GM18526 (cell line): Measurements from ENCODE around the gene VSIG4.

Source experiments
- POLR2A ChIP-seq: IDR thresholded peaks from 3 replicates; pipeline ENCODE4 v1.6.1; 2011; ENCODE audit not compliant: insufficient read length; ENCODE audit errors: extremely low read depth

The VSIG4 gene

DNA sequence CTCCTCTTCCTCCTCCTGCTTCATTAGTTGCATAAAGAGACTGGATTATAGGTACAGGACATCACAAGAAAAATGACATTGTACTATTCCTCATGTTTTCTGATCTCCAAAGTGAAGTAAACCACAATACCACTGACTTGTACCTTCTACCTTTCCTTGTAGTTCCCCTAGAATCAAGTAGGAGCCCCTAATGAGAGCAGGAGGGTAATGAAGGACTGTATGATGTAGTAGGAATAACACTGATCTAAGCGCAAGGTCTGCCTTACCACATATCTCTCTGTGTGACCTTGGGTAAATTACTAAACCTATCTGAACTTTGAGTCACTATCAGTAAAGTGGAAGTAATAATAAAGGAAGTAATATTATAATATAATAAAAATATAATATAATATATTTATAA, 3.6 kb downstream of the VSIG4 start:
- TF ChIP-seq POLR2A: no peak

DNA sequence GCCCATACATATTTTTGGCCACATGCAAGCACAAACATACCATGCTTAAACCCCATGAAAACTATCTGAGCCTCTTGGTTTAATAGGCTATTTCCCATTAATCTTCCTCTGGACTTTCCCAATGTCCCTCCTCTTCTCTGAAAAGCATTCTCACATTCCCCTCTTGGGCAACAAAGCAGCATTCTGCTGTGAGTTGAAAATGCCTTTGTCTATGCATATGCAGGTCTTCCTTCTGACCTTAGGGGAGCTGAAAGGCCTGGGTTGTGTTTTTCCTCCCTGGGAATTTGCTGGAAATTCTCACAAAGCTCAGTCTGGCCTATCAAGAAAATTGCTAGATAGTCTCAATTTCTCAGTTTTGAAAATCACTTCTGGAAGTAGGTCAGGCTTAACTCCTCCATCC, 4.2 kb downstream of the VSIG4 start:
- no peak for TF ChIP-seq POLR2A

DNA sequence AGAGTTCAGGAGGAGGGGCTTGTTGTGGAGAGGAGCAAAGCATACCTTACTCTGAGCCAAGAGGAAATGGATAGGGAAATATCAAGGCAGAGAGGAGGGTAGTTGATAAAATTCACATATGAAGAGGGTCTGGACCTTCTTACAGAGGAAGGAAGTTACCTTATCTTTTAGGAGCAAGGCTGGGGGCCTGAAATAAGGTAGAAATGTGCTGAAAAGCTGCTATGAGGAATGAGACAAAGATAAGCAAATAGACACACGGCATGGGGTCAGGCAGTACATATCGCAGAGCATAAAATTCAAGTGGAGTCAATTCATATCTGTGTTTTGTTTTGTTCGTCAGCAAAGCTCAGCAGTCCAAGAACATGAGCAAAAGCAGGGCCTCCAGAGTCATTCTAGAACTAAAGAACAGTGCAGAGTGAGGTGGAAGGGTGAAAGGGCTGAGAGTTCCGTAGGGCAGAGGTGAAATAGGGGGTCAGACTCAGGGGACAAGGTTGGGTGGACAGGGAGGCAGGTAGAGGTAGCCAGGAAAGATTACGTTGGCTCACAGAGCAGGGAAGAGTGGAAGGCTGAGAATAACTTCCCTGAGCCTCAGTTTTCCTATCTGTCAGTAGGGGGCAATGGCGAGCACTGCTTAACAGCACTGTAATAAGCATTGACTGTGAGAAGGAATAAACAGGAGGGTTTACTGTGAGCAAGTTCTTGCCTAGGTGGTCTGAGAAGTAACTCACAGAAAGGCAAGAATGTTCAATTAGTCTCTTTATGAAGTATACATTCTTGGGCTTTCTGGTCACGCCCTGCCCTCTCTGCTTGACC, 9.2 kb downstream of the VSIG4 start:
- no peak for TF ChIP-seq POLR2A

GRCh38 chrX:66028936-66029335, 10.9 kb downstream of the VSIG4 start:
- no peak for TF ChIP-seq POLR2A

DNA sequence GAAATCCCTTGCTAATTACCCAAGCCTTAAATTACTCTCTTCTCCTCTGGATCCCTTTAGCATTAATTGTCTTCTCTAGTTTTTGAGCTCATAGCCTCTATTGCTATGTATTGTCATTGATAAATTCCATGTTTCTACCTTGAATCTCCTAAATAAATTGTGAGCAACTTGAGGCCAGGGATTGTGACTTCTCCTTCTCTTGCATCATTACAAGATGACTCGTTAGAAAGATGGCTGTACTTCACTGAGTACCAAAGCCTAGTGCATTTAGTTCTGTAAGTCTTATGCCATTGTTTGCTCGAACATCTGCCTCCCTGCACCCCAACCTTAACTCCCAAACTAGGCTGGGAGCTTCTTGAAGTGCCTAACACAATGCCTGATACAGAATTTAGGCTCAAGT, 15.3 kb downstream of the VSIG4 start:
- no peak for TF ChIP-seq POLR2A

DNA sequence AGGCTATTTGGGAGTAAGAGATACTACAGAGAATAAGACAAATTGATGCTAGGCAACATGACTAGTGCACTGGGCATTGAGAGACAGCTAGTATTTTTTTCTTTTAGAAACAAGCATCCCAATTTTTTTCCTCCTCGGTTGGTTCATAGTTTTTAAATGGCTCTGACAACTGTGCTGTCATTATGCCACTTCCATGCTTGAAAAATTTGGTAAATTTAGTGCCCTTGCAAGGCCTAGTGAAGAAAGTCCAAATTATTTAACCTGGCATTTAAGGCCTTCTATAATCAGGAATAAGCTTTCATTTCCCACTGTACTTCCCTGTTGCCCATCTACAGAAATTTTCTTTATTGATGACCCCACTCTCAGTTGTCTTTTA, 15.8 kb downstream of the VSIG4 start:
- TF ChIP-seq POLR2A: no peak

- TF ChIP-seq POLR2A: no peak
Measured at GRCh38 chrX:66023385-66024091, 16.3 kb downstream of the VSIG4 start.

DNA sequence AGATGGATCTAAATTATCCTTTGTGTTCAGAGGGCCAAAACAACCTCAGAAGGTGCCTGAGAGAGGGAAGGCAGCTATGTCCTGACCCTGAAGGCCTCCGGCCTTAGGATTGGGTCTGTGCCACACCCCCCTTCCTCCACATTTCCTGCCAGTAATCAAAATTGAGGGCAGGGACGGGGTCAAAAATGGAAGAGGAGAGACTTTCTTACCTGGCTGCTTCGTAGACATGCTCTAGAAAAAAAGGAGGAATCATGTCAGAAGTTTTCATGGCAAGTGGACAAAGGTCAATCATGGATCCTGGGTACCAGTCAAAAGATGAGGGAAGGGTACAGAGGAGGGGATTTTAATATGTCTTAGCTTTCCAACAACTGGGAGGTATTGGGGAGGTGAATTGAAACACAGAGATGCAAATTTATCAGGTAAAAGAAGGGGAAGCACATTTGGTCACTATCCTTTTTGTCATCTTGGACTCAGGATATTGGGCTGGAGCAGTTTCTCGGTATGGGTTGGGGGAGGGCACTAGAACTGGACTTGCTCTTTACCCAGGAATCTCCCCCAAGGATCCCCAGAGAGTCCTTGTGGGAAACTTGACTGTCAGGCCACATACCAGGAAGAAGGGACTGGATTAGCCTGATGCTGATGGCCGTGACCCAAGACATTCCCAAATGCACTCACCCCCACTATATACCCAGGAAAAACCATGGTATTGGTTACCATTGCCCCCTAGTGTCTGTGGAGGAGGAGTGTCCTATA, 17.1 kb downstream of the VSIG4 start:
- no peak for TF ChIP-seq POLR2A

GRCh38 chrX:66021765-66022631, 17.9 kb downstream of the VSIG4 start:
- TF ChIP-seq POLR2A: no peak

- TF ChIP-seq POLR2A: no peak
Measured at GRCh38 chrX:66021401-66021764, 18.5 kb downstream of the VSIG4 start.

DNA sequence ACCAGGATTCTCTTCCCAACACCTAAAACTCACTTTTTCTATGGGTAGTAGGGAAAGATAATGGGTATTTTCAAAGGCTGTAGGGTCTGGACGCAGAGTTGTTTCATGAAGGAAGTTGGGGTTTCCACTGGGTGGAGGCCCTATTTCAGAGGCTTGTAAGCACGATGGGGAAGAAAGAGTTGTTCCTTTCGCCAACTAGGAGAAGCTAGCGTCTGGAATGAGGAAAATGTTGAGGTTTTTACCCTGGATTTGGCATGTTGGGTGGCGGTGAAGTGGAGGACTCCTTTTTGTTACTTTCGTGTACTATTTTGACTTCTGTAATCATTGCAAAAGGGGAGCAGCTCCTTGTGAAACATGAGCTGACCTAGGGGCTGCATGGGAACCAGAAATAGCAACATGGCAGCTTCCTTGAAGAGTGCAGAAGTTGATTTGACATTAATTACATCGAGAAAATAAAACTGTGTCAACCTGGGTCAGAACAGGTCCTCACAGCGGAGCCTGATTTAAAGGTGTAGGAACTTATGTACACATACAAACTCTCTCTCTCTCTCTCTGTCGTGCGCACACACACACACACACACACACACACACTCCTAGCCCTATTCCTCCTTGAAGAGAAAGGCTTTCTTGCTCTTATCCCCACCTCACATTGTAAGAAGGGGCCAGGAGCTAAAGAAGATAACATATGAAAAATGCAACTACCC, 19.1 kb downstream of the VSIG4 start:
- TF ChIP-seq POLR2A: no peak

- TF ChIP-seq POLR2A: no peak
Measured at GRCh38 chrX:66019974-66020373, 19.9 kb downstream of the VSIG4 start.

GRCh38 chrX:66019310-66019652, 20.6 kb downstream of the VSIG4 start:
- TF ChIP-seq POLR2A: no peak

- TF ChIP-seq POLR2A: no peak
Measured at GRCh38 chrX:66018585-66019309, 21.1 kb downstream of the VSIG4 start.
